Osteoblast (primary cell): ENCODE data around the gene CHST15. TPM values are rescaled to one million over a fixed set of nuclear protein-coding genes. Genes with fewer than 3 reads are reported as not detected.

Experiments
- DNase-seq: peaks from one replicate; pipeline ENCODE4 v3.0.0; 2011; ENCODE audit warnings: low spot score, mixed read lengths; ENCODE audit not compliant: insufficient read length; ENCODE audit errors: missing footprints
- H2AFZ ChIP-seq: 2 replicates; pipeline ENCODE4 v1.6.0; 2011; ENCODE audit warnings: mild to moderate bottlenecking, low read length
- H3K27ac ChIP-seq: 2 replicates; pipeline ENCODE4 v1.5.1; 2011; ENCODE audit warnings: mild to moderate bottlenecking, low read depth, low read length, moderate library complexity
- H3K27me3 ChIP-seq: 2 replicates; pipeline ENCODE4 v1.6.0; 2012; ENCODE audit warnings: mild to moderate bottlenecking, control low read depth, inconsistent platforms, low read length, moderate library complexity; ENCODE audit not compliant: insufficient read depth
- H3K36me3 ChIP-seq: 2 replicates; pipeline ENCODE4 v1.5.1; 2011; ENCODE audit warnings: mild to moderate bottlenecking, low read length, control low read depth, moderate library complexity; ENCODE audit not compliant: insufficient read depth
- H3K4me1 ChIP-seq: 2 replicates; pipeline ENCODE4 v1.5.1; 2011; ENCODE audit warnings: mild to moderate bottlenecking, low read length, control low read depth, moderate library complexity; ENCODE audit not compliant: insufficient read depth
- H3K4me2 ChIP-seq: 2 replicates; pipeline ENCODE4 v1.6.0; 2011; ENCODE audit warnings: mild to moderate bottlenecking, low read length; ENCODE audit not compliant: insufficient read depth
- H3K4me3 ChIP-seq: fragments of 200-600 bp; sonication (generic); 3 replicates; pipeline ENCODE4 v1.5.1; 2012; ENCODE audit warnings: mild to moderate bottlenecking, low read length, inconsistent platforms; ENCODE audit not compliant: insufficient read depth
- H3K79me2 ChIP-seq: 2 replicates; pipeline ENCODE4 v1.6.0; 2012; ENCODE audit warnings: mild to moderate bottlenecking, low read length, control low read depth, inconsistent platforms; ENCODE audit not compliant: insufficient read depth
- H3K9me3 ChIP-seq: 2 replicates; pipeline ENCODE4 v1.5.1; 2011; ENCODE audit warnings: low read depth, low read length, control low read depth
- H4K20me1 ChIP-seq: 2 replicates; pipeline ENCODE4 v1.6.0; 2012; ENCODE audit warnings: mild to moderate bottlenecking, low read length, control low read depth; ENCODE audit not compliant: insufficient read depth
- CTCF ChIP-seq: IDR thresholded peaks from 2 replicates; pipeline ENCODE4 v1.5.1; 2011; ENCODE audit warnings: mild to moderate bottlenecking, low read depth, low read length, moderate library complexity; ENCODE audit errors: extremely low read depth
- total RNA-seq: library from RNA; depleted of rRNA; stranded (reverse); fragments of >200 nt; gene quantifications from 2 replicates; pipeline ENCODE4 v1.2.3, GENCODE V29; 2012

Gene CHST15
- total RNA-seq, 1 donor: 22.8 TPM

- no peak for TF ChIP-seq CTCF
- no peak overlapping the region for H3K4me3 ChIP-seq
- H3K79me2 ChIP-seq: no peaks in the 10 kb centered on the region
These were observed 35.8 kb downstream of the CHST15 start for GRCh38 chr10:124057601-124058000.

GRCh38 chr10:124056337-124056980 lies 36.9 kb downstream of the CHST15 start:
- H3K4me3 ChIP-seq: no peak overlapping the region
- no peaks in the 10 kb centered on the region for H3K27me3 ChIP-seq
- H3K27ac ChIP-seq: no peak overlapping the region
- no peaks in the 10 kb centered on the region for H3K9me3 ChIP-seq
- no peaks in the 10 kb centered on the region for H3K4me1 ChIP-seq
- H2AFZ ChIP-seq: no peak overlapping the region
- no peaks in the 10 kb centered on the region for H3K36me3 ChIP-seq
- TF ChIP-seq CTCF: no peak
- DNase-seq: no peak
- H3K79me2 ChIP-seq: no peaks in the 10 kb centered on the region
- H3K4me2 ChIP-seq: no peak overlapping the region
- peaks cover 6% of the 10 kb centered on the region for H4K20me1 ChIP-seq

More at GRCh38 chr10:124057601-124058000, 35.8 kb downstream of the CHST15 start:
- no peak for DNase-seq
- Histone ChIP-seq H3K9me3 (no peaks in the 10 kb centered on the region), H3K4me1 (no peaks in the 10 kb centered on the region), H2AFZ (no peak overlapping the region), H3K27ac (no peak overlapping the region), H3K4me2 (no peak overlapping the region), H4K20me1 (peaks cover 6% of the 10 kb centered on the region), H3K27me3 (no peaks in the 10 kb centered on the region), H3K36me3 (no peaks in the 10 kb centered on the region)

- Histone ChIP-seq H3K36me3 (no peaks in the 10 kb centered on the region), H3K27me3 (no peaks in the 10 kb centered on the region), H3K9me3 (no peaks in the 10 kb centered on the region), H3K4me3 (no peak overlapping the region), H2AFZ (no peak overlapping the region), H3K27ac (no peak overlapping the region), H3K79me2 (no peaks in the 10 kb centered on the region), H3K4me2 (no peak overlapping the region), H4K20me1 (peaks cover 12% of the 10 kb centered on the region), H3K4me1 (no peaks in the 10 kb centered on the region)
- TF ChIP-seq CTCF: no peak
- DNase-seq: no peak
These were observed 39.4 kb downstream of the CHST15 start for GRCh38 chr10:124053971-124054370.

- Histone ChIP-seq H3K4me1 (no peaks in the 10 kb centered on the region), H3K79me2 (no peaks in the 10 kb centered on the region), H3K36me3 (no peaks in the 10 kb centered on the region), H3K9me3 (no peaks in the 10 kb centered on the region), H3K27ac (no peak overlapping the region), H3K4me3 (no peak overlapping the region), H3K27me3 (no peaks in the 10 kb centered on the region), H3K4me2 (no peak overlapping the region), H2AFZ (no peak overlapping the region), H4K20me1 (peaks cover 14% of the 10 kb centered on the region)
- DNase-seq: no peak
- no peak for TF ChIP-seq CTCF
These were observed 40.8 kb downstream of the CHST15 start for GRCh38 chr10:124052561-124052960.
